Bronchial epithelial cell (primary cell): Measurements from ENCODE around the gene NELL1. TPM values are rescaled to one million over a fixed set of nuclear protein-coding genes. Genes with fewer than 3 reads are reported as not detected.
"Not testable (repeated sequence)": the region's sequence is repeated elsewhere in the genome, so short reads cannot be mapped to it uniquely, and the experiment has no call there.

Source experiments
- DNase-seq: peaks from one replicate; pipeline ENCODE4 v3.0.0-alpha.2; 2010; ENCODE audit warnings: low read depth
- FAIRE-seq: peaks from 2 replicates; lab custom pipeline; 2011; peaks lifted over from hg19 to GRCh38; lab: Jason Lieb, UNC
- H3K27me3 ChIP-seq: 2 replicates; pipeline ENCODE4 v1.5.1; 2011; ENCODE audit warnings: low read length; ENCODE audit not compliant: control insufficient read depth, insufficient read depth
- H3K36me3 ChIP-seq: 2 replicates; pipeline ENCODE4 v1.5.1; 2011; ENCODE audit warnings: low read length; ENCODE audit not compliant: control insufficient read depth, insufficient read depth
- H3K4me3 ChIP-seq: 2 replicates; pipeline ENCODE4 v1.5.1; 2011; ENCODE audit warnings: mild to moderate bottlenecking, low read depth, low read length, control low read depth
- CTCF ChIP-seq: IDR thresholded peaks from 2 replicates; pipeline ENCODE4 v1.5.1; 2011; ENCODE audit warnings: mild to moderate bottlenecking, moderate library complexity, low read length, control low read depth, inconsistent platforms; ENCODE audit not compliant: insufficient read depth, severe bottlenecking
- total RNA-seq: library from RNA; depleted of rRNA; stranded (reverse); fragments of >200 nt; gene quantifications from 2 replicates; pipeline ENCODE4 v1.2.1, GENCODE V29; 2014

NELL1 gene
- total RNA-seq, 1 donor from 2014 or later, result not detected

- FAIRE-seq (no peak), DNase-seq (no peak)
- Histone ChIP-seq H3K27me3 (no peaks in the 10 kb centered on the region), H3K4me3 (no peak overlapping the region), H3K36me3 (no peaks in the 10 kb centered on the region)
- TF ChIP-seq CTCF, result no peak
These were observed 169.8 kb downstream of the NELL1 start for GRCh38 chr11:20839231-20839630.

- Histone ChIP-seq H3K36me3 (no peaks in the 10 kb centered on the region), H3K4me3 (no peak overlapping the region), H3K27me3 (no peaks in the 10 kb centered on the region)
- DNase-seq (no peak), FAIRE-seq (no peak)
- TF ChIP-seq CTCF, result no peak
These were observed 171.0 kb downstream of the NELL1 start for GRCh38 chr11:20840341-20840740.

GRCh38 chr11:20844216-20844615, 174.8 kb downstream of the NELL1 start:
- Histone ChIP-seq H3K4me3 (no peak overlapping the region), H3K36me3 (no peaks in the 10 kb centered on the region), H3K27me3 (no peaks in the 10 kb centered on the region)
- DNase-seq, result no peak
- TF ChIP-seq CTCF, result no peak
- FAIRE-seq, result no peak

GRCh38 chr11:20844630-20845029, 175.2 kb downstream of the NELL1 start:
- no peak for DNase-seq

GRCh38 chr11:20854215-20854955, 185.0 kb downstream of the NELL1 start:
- TF ChIP-seq CTCF, result no peak
- Histone ChIP-seq H3K27me3 (no peaks in the 10 kb centered on the region), H3K4me3 (no peak overlapping the region), H3K36me3 (no peaks in the 10 kb centered on the region)
- FAIRE-seq (no peak), DNase-seq (no peak)

More at GRCh38 chr11:20844630-20845029, 175.2 kb downstream of the NELL1 start:
- H3K27me3 ChIP-seq, result no peaks in the 10 kb centered on the region
- no peak for TF ChIP-seq CTCF
- no peak overlapping the region for H3K4me3 ChIP-seq
- H3K36me3 ChIP-seq, result no peaks in the 10 kb centered on the region
- no peak for FAIRE-seq

- DNase-seq (no peak), FAIRE-seq (no peak)
- no peak for TF ChIP-seq CTCF
- no peaks in the 10 kb centered on the region for H3K27me3 ChIP-seq
- H3K4me3 ChIP-seq, result no peak overlapping the region
- H3K36me3 ChIP-seq, result no peaks in the 10 kb centered on the region
These were observed 191.9 kb downstream of the NELL1 start for GRCh38 chr11:20861322-20861721.

- not testable (repeated sequence) for H3K36me3 ChIP-seq, FAIRE-seq, H3K27me3 ChIP-seq, H3K4me3 ChIP-seq, DNase-seq
These were observed 192.9 kb downstream of the NELL1 start for GRCh38 chr11:20862263-20862662.
